GM18861 (cell line): ENCODE data around the gene PARP11.
"Not testable (repeated sequence)": the region's sequence is repeated elsewhere in the genome, so short reads cannot be mapped to it uniquely, and the experiment has no call there.

Source experiments
- ATAC-seq: cut with Tn5 transposase; IDR thresholded peaks from one replicate; pipeline ENCODE4 v1.9.1; 2021; ENCODE audit not compliant: unreplicated experiment

The PARP11 gene

GRCh38 chr12:3882896-3883564 is 9.8 kb upstream of the PARP11 start:
- ATAC-seq, result no peak

GRCh38 chr12:3882406-3882805 is 9.2 kb upstream of the PARP11 start:
- ATAC-seq, result no peak

GRCh38 chr12:3881281-3881950 is 8.2 kb upstream of the PARP11 start:
- ATAC-seq, result no peak

- ATAC-seq, result no peak
These were observed 6.6 kb upstream of the PARP11 start for GRCh38 chr12:3879846-3880245.

GRCh38 chr12:3871356-3871755 is 1.8 kb downstream of the PARP11 start:
- no peak for ATAC-seq

GRCh38 chr12:3869865-3870264 is 3.3 kb downstream of the PARP11 start:
- no peak for ATAC-seq

GRCh38 chr12:3869433-3869832 is 3.8 kb downstream of the PARP11 start:
- no peak for ATAC-seq

- ATAC-seq, result no peak
These were observed 9.4 kb downstream of the PARP11 start for GRCh38 chr12:3863756-3864155.

- no peak for ATAC-seq
These were observed 30.7 kb downstream of the PARP11 start for GRCh38 chr12:3842517-3842916.

GRCh38 chr12:3841783-3842182 is 31.4 kb downstream of the PARP11 start:
- ATAC-seq, result no peak

GRCh38 chr12:3840833-3841232 is 32.4 kb downstream of the PARP11 start:
- not testable (repeated sequence) for ATAC-seq

GRCh38 chr12:3839745-3840144 is 33.5 kb downstream of the PARP11 start:
- ATAC-seq, result not testable (repeated sequence)

GRCh38 chr12:3838701-3839548 is 34.3 kb downstream of the PARP11 start:
- ATAC-seq, result not testable (repeated sequence)

- ATAC-seq, result no peak
These were observed 35.1 kb downstream of the PARP11 start for GRCh38 chr12:3838076-3838475.

- peak; percentile 42 for ATAC-seq
These were observed 36.1 kb downstream of the PARP11 start for GRCh38 chr12:3837049-3837448.

- ATAC-seq, result no peak
These were observed 36.6 kb downstream of the PARP11 start for GRCh38 chr12:3836641-3837040.

- ATAC-seq, result no peak
These were observed 37.3 kb downstream of the PARP11 start for GRCh38 chr12:3835914-3836313.

- no peak for ATAC-seq
These were observed 38.4 kb downstream of the PARP11 start for GRCh38 chr12:3834774-3835173.

GRCh38 chr12:3833670-3834310 is 39.4 kb downstream of the PARP11 start:
- ATAC-seq, result no peak

GRCh38 chr12:3832738-3833137 is 40.5 kb downstream of the PARP11 start:
- no peak for ATAC-seq

GRCh38 chr12:3828888-3829287 is 44.3 kb downstream of the PARP11 start:
- no peak for ATAC-seq
